ENCODE measurements around the gene SOX9.
"Not testable (repeated sequence)": the region's sequence is repeated elsewhere in the genome, so short reads cannot be mapped to it uniquely, and the experiment has no call there.

SOX9 gene

DNA sequence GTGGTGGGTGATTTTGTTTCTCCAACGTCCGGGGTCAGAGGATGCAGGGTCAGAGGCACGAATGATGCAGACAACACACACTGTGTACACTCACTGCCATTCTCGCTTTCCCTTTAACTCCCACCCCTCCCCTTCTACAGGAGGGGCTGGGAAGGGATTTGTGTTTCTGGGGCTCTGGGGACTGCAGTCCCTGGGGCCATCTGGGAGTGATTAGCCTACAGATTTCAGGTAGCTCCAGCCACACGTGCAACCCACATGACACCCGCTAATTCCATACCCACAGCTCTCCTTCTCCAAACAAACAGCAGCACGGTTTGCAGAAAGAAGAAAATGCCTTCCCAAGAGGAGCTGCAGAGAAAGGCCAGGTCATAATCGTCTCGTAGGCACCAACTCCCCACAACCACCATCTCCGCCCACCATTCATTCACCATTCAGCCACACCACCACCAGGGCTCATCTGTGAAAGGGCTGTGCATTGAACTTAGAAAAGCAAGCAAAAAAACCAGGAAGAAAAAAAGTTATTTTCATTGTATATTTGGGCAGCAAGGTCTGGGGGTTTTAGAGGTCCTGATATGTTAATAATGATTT lies 9.4 kb upstream of the SOX9 start:
- no peak for DNase-seq

DNA sequence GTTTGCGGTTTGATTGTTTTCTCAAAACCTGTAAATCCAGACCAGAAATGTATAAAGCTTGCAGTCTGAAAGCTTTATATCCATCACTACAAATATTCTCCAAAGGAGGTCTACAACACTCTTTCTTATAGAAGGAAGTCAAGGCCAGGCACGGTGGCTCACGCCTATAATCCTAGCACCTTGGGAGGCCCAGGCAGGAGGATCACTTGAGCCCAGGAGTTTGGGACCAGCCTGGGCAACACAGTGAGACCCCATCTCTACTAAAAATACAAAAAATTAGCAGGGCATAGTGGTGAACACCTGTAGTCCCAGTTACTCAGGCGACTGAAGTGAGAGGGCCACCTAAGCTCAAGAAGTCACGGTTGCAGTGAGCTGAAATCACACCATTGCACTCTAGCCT lies 8.9 kb upstream of the SOX9 start:
- DNase-seq, result not testable (repeated sequence)

- no peak for DNase-seq
Measured at GRCh38 chr17:72113751-72114150, 7.1 kb upstream of the SOX9 start.

- DNase-seq, result no peak
Measured at GRCh38 chr17:72115781-72116525, 4.9 kb upstream of the SOX9 start.

DNA sequence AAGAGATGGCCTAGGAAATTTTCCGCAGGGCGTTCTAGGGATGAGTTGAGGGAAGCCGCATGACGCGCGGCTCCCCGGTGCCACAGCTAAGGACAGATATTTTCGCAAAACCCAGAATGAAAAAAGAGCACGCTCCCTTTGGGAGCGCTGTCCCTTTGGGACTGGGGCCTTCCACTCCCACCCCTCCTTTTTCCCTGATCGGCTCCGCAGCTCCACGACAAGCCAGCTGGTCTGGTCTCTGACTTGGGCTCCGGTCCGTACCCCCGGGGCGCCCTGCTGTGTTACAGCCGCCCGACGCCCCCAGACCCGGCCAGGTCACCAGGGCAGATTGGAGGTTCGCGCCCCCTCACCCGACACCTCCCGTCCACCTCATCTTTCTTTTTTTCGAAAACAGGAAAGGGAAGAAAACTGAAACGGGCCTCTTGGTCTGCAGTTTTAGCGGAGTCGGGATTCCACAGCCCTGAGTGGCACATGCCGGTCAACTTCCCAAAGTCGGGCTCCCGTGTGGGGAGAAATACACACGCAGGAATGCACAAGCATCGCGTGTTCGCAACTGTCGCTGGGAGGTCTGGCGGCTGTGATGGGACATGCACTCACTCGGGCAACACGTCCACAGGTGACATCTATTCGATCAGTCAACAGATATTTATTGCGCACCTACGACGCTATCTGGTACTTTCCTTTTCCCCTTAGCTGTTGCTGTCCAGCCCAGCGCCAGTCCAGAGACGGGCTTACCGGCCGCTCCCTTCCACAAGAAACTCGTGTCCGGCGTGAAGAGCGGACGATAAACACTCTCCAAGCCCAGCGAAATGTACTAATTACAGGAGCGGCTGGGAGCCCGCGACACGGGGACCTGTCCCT lies 3.9 kb upstream of the SOX9 start:
- no peak for DNase-seq

- DNase-seq, result no peak
Measured at GRCh38 chr17:72117535-72118334, 3.1 kb upstream of the SOX9 start.

DNA sequence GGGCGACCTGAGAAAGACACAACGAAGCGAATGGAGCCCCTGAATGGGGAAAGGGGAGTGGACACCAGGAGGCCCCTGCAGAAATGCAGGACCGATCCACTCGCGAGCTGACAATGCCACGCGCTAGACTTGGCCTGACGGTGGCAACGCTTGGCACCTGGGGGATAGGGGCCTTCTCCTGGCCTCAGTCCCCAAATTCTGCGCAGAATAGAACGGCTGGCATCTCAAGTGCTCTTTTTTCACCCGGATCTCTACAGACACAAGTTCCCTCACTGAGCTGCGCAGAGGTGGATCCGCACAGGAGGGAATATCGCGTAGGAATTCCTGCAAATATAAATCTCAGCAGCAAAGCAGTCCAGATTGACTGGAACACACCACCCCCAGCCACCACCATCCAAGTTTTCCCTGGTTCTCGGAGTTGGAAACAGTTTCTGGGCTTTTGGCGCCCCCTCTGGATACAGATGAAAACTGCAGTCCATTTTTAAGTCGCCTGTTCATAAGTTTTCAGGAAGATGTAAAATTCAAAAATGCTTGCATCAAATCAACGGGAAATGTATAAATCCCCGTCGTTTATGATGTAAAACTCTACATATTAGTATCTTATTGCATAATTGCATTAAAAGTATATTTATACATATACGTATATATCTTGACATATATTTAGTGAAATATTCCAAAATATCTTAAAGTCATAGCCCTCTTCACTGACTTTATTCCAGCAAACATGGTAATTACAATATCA lies 2.3 kb upstream of the SOX9 start:
- DNase-seq, result no peak

GRCh38 chr17:72119077-72119872 lies 1.5 kb upstream of the SOX9 start:
- no peak for DNase-seq

- no peak for DNase-seq
Measured at GRCh38 chr17:72119873-72120641, 763 bp upstream of the SOX9 start.

DNA sequence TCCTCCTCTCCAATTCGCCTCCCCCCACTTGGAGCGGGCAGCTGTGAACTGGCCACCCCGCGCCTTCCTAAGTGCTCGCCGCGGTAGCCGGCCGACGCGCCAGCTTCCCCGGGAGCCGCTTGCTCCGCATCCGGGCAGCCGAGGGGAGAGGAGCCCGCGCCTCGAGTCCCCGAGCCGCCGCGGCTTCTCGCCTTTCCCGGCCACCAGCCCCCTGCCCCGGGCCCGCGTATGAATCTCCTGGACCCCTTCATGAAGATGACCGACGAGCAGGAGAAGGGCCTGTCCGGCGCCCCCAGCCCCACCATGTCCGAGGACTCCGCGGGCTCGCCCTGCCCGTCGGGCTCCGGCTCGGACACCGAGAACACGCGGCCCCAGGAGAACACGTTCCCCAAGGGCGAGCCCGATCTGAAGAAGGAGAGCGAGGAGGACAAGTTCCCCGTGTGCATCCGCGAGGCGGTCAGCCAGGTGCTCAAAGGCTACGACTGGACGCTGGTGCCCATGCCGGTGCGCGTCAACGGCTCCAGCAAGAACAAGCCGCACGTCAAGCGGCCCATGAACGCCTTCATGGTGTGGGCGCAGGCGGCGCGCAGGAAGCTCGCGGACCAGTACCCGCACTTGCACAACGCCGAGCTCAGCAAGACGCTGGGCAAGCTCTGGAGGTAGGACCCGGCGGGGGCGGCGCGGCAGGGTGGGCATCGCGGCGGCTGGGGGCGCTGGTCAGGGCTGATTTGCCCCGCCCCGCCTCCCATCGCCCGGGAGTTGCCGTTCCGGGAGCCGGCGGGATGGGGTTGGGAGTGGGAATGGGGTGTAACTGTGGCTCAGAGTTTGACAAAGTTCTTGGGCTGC lies 567 bp downstream of the SOX9 start:
- DNase-seq, result no peak

DNA sequence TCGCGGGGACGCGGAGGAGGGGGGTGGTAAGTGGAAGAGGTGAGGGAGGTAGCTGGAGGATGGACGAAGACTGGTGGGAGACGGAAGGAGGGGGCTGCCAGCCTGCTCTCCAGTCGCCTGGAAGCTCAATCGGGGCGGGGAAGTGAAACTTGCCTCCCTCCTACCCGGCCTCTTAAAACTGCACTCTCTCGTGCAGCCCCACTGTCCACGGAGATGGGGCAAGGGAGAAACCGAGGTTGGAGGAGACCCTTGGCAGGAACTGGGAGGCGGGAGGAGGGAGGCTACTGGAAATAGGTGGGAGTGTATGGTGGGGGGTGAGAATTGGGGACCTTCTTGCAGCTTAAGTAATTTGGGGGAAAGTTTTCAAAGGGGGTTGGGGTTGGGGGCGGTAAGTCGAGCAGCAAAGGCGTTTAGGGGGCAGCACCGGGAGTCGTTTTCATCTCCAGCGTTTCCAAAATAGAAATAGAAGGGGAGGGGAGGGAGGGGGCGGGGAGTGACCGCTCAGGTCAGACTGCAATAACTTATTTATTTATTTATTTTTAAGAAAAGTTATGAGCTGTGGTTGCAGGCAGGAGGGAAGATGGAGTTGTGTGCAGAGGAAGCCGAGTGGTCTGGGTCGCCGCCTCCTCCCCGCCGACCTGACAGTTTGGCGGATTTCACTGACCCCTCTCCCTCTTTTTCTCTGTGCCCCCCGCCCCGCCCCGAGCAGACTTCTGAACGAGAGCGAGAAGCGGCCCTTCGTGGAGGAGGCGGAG lies 1.4 kb downstream of the SOX9 start:
- no peak for DNase-seq

- no peak for DNase-seq
Measured at GRCh38 chr17:72122765-72123529, 2.1 kb downstream of the SOX9 start.

GRCh38 chr17:72123530-72124437 lies 3.0 kb downstream of the SOX9 start:
- no peak for DNase-seq

- DNase-seq, result no peak
Measured at GRCh38 chr17:72124438-72124775, 3.6 kb downstream of the SOX9 start.

GRCh38 chr17:72125226-72125651 lies 4.4 kb downstream of the SOX9 start:
- DNase-seq, result no peak

- DNase-seq, result no peak
Measured at GRCh38 chr17:72125742-72126141, 4.9 kb downstream of the SOX9 start.
